Ishikawa (cell line): ENCODE measurements around the gene SCAANT1.
A peak's percentile ranks its signal among the peaks of the same experiment; 100 is the strongest.

Experiments used
- CEBPB ChIP-seq: IDR thresholded peaks from 2 replicates; pipeline ENCODE4 v1.6.1; 2012
- CREB1 ChIP-seq: IDR thresholded peaks from 2 replicates; pipeline ENCODE4 v1.6.1; 2012; ENCODE audit warnings: low read depth
- EP300 ChIP-seq: IDR thresholded peaks from 2 replicates; pipeline ENCODE4 v1.6.1; 2012; ENCODE audit warnings: borderline replicate concordance
- FOXM1 ChIP-seq: IDR thresholded peaks from 2 replicates; pipeline ENCODE4 v1.6.1; 2012; ENCODE audit warnings: low read depth, borderline replicate concordance
- NFIC ChIP-seq: IDR thresholded peaks from 2 replicates; pipeline ENCODE4 v1.6.1; 2012
- RAD21 ChIP-seq: IDR thresholded peaks from 2 replicates; pipeline ENCODE4 v1.6.1; 2012; ENCODE audit warnings: low read depth
- TAF1 ChIP-seq: IDR thresholded peaks from 2 replicates; pipeline ENCODE4 v1.6.1; 2012; ENCODE audit warnings: low read depth, mild to moderate bottlenecking
- TCF12 ChIP-seq: IDR thresholded peaks from 2 replicates; pipeline ENCODE4 v1.6.1; 2012; ENCODE audit warnings: low read depth
- TEAD4 ChIP-seq: IDR thresholded peaks from 2 replicates; pipeline ENCODE4 v1.6.1; 2012
- YY1 ChIP-seq: IDR thresholded peaks from 2 replicates; pipeline ENCODE4 v1.6.1; 2012; ENCODE audit warnings: low read depth
- ZBTB7A ChIP-seq: IDR thresholded peaks from 2 replicates; pipeline ENCODE4 v1.6.1; 2012; ENCODE audit warnings: low read depth
- TF ChIP-seq, protein P1 (sequence below): IDR thresholded peaks from 2 replicates; pipeline ENCODE4 v1.6.1; 2012; ENCODE audit warnings: low read depth, mild to moderate bottlenecking
- TF ChIP-seq, protein P2 (sequence below): IDR thresholded peaks from 2 replicates; pipeline ENCODE4 v1.6.1; 2012
- TF ChIP-seq, protein P3 (sequence below): IDR thresholded peaks from 2 replicates; pipeline ENCODE4 v1.6.1; 2012

SCAANT1 gene

DNA sequence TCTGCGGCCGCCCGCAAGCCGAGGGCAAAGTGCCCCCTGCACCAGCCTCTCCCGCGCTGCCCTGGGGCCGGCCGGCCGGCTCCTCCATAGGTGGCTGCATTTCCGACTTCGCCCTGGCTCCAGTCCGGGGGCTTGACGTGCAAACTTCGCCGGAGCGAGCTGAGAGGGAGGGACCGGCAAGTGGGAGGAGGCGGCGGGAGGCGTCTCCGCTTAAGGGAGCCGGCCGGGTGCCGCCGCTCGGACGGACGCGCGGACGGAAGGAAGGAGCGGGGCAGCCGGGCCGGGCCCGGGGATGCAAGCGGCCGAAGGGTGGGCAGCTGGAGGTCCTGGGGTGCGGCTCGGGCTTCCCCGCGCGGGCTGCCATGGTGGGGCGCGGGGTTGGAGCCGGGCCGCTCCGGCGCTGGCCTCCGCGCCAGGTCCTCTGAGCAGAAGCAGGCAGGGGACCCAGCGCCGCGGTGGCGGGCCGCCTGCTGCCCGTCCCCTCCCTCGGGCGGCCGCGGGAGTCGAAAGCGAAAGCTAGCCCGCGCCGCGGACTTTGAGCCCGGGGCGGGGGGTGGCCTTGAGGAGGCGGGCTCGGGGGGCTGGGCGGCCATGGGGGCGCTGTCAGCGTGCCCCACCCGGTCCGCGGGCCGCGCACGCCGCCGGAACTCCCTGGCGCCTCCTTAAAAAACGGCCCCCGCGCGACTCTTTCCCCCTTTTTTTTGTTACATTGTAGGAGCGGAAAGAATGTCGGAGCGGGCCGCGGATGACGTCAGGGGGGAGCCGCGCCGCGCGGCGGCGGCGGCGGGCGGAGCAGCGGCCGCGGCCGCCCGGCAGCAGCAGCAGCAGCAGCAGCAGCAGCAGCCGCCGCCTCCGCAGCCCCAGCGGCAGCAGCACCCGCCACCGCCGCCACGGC lies at the start of gene SCAANT1:
TSS of gene SCAANT1 (minus strand) at position 511 of the 895 bp plus-strand sequence.
- TF ChIP-seq, protein P1, sequence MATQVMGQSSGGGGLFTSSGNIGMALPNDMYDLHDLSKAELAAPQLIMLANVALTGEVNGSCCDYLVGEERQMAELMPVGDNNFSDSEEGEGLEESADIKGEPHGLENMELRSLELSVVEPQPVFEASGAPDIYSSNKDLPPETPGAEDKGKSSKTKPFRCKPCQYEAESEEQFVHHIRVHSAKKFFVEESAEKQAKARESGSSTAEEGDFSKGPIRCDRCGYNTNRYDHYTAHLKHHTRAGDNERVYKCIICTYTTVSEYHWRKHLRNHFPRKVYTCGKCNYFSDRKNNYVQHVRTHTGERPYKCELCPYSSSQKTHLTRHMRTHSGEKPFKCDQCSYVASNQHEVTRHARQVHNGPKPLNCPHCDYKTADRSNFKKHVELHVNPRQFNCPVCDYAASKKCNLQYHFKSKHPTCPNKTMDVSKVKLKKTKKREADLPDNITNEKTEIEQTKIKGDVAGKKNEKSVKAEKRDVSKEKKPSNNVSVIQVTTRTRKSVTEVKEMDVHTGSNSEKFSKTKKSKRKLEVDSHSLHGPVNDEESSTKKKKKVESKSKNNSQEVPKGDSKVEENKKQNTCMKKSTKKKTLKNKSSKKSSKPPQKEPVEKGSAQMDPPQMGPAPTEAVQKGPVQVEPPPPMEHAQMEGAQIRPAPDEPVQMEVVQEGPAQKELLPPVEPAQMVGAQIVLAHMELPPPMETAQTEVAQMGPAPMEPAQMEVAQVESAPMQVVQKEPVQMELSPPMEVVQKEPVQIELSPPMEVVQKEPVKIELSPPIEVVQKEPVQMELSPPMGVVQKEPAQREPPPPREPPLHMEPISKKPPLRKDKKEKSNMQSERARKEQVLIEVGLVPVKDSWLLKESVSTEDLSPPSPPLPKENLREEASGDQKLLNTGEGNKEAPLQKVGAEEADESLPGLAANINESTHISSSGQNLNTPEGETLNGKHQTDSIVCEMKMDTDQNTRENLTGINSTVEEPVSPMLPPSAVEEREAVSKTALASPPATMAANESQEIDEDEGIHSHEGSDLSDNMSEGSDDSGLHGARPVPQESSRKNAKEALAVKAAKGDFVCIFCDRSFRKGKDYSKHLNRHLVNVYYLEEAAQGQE, result no peak
- TF ChIP-seq TEAD4, result peak; percentile 33
- TF ChIP-seq ZBTB7A, result peak; percentile 48; the same call in 1 of the 2 replicates
- TF ChIP-seq TCF12, result 0 out of 2 replicates have a peak, but pooled peaks have one; percentile 28
- peak; percentile 61 for TF ChIP-seq CREB1
- TF ChIP-seq, protein P2, sequence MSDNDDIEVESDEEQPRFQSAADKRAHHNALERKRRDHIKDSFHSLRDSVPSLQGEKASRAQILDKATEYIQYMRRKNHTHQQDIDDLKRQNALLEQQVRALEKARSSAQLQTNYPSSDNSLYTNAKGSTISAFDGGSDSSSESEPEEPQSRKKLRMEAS, result 0 out of 2 replicates have a peak, but pooled peaks have one; percentile 43
- no peak; the same call in 1 of the 2 replicates for TF ChIP-seq EP300
- peak; percentile 12; the same call in 1 of the 2 replicates for TF ChIP-seq YY1
- peak; percentile 58 for TF ChIP-seq TAF1

DNA sequence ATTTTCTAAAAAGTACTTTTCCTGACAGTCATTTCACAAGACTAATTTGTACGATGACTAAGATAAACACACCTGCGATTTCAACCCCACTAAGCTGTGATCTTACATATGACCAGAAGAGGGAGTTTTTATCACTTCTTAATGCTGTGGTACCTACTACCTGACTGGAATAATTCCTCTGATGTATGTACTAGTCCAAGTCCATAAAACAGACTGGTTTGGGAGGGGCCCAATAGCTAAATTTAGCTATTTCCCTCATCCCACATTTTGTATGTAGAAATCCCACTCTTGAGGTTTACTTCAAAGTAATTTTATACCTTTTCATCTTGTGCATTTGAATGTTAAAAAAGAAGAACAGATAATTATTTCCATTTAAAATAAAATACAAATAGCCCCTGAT lies 49.7 kb upstream of the SCAANT1 start:
- TF ChIP-seq, protein P2, result no peak
- TF ChIP-seq RAD21, result peak; percentile 47

DNA sequence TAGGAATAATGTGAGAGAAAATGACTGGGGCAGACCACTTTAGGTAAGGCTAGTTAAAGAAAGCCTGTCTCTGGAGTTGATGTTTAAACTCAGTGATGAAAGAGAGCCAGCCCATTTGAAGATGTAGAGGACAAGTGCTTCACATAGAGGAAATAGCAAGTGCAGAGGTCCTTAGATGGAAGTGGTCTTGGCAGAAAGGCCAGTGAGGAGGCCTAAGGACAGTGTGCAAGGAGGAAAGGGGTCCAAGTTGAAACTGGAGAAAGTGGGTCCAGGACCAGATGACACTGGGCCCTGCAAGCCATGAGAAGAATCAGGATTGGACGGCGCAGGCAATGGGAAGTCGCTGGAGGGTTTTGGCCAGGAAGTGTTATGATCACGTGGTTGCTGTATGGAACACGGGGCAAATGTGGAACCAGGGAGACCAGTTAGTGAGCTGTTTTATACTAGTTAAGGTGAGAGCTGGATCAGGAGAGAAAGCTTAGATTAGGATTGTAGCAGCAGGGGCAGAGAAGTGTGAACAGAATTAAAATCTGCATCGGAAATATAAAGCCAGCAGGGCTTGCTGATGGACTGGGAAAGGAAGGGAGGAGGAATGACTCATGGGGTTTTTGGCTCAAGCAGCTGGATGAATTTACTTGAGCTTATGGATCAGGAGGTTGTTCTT lies 48.0 kb upstream of the SCAANT1 start:
- no peak for TF ChIP-seq TEAD4
- no peak for TF ChIP-seq ZBTB7A
- TF ChIP-seq RAD21, result no peak
- TF ChIP-seq YY1, result no peak
- TF ChIP-seq, protein P3, sequence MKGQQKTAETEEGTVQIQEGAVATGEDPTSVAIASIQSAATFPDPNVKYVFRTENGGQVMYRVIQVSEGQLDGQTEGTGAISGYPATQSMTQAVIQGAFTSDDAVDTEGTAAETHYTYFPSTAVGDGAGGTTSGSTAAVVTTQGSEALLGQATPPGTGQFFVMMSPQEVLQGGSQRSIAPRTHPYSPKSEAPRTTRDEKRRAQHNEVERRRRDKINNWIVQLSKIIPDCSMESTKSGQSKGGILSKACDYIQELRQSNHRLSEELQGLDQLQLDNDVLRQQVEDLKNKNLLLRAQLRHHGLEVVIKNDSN, result peak; percentile 87
- TF ChIP-seq, protein P2, result no peak
- TF ChIP-seq CEBPB, result no peak

DNA sequence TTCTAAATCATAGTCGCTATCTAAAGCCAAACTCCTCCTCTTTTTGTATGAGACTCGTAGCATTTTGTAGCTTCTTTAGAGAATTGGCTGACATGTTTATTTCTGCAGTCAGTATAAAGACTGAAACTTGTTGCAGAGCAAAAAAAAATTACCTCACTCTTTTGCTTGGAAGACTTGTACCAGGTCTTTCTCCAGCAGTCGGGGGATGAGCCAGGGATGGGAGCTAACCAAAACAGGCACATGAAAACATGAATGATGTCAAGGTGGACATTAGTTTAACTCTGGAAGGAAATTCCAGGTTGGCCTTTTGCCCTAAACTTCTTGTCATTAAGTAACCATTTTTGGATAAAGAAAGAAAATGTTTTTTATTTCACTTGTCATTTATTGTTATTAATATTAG lies 47.0 kb upstream of the SCAANT1 start:
- TF ChIP-seq YY1 (no peak), RAD21 (no peak), FOXM1 (no peak), TCF12 (no peak), NFIC (no peak), CREB1 (no peak), TAF1 (no peak), ZBTB7A (no peak), CEBPB (no peak), EP300 (no peak)
- TF ChIP-seq, protein P1, result no peak

DNA sequence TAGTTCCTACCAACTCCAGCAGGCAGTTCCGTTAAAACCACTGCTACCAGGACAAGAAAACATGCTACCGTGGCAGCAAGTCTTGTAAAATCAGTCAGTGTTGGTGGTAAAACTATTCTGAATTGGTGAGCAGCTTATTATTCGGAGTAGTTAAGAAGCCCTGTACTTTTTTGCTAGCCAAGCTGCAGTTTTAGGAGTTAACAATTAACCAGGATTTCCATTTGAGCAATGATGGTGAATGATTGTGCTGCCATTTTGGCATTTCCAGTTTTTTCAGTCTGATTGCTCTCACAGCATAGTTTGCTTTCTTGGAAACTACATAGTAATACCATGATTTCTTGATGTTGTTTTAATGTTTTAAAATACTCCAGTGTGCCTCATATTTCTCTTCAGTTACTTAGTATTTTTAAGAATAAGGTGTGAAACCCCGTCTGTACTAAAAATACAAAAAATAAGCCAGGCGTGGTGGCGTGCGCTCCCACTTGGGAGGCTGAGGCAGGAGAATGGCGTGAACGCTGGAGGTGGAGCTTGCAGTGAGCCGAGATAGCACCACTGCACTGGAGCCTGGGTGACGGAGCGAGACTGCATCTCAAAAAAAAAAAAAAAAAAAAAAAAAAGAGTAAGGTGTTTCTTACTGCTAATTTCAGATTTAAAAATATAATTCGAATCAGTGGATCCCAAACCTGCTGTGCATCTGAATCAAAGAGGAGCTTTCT lies 43.8 kb upstream of the SCAANT1 start:
- TF ChIP-seq, protein P1, result no peak
- TF ChIP-seq YY1 (no peak), TEAD4 (no peak), FOXM1 (no peak), CREB1 (no peak), NFIC (no peak)
- TF ChIP-seq, protein P2, result no peak
- TF ChIP-seq, protein P3, result no peak
